HG02943 (cell line): Measurements from ENCODE around the gene THBS1.

Experiments used
- ATAC-seq: cut with Tn5 transposase; IDR thresholded peaks from one replicate; pipeline ENCODE4 v1.9.1; 2021; ENCODE audit warnings: mild to moderate bottlenecking, low read depth, moderate library complexity; ENCODE audit not compliant: unreplicated experiment

The THBS1 gene

GRCh38 chr15:39580485-39581241 is at the start of gene THBS1:
THBS1 (plus strand) TSS chr15:39581079; CDS start chr15:39581858, 779 bp downstream.
- ATAC-seq: no peak

GRCh38 chr15:39534996-39535395 is 45.9 kb upstream of the THBS1 start:
- ATAC-seq: no peak

- ATAC-seq: no peak
Observed at GRCh38 chr15:39535466-39535865, 45.4 kb upstream of the THBS1 start.

DNA sequence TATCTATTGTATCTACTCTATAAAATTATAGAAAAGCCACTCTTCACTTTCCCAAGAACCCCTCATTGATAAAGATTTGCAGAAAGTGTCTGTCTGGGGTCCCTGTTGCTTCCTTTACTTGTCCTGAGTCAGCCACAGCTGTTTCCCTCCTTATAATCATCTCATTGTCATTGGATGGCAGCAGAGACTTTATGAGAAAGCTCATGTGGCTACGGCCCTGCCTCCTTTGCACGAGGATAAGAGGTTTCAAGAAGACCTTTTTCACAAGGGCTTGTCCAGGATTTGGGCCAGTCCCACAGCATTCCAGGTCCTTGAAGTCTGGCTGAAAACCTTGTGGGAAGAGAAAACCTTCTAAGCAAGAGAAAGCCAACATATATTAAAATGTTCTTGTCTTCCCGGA is 41.9 kb upstream of the THBS1 start:
- no peak for ATAC-seq

DNA sequence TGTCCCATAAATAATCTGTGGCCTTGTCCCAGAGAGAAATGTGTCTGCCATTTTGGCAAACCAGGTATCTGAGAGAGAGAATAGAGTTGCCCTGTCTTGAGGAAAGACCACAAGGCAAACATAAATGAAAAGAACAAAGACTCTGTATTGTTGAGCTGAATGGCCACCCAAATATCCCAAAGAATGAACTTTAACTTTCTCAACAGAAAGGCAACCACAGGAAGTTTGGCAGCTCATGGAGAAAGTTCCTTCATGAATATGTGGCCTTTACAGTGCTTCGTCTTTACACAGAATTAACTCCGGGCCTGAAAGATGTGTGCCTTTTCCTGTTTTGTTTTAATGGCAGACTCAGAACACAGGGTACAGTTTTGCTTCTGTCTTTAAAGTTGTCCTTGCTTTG is 41.4 kb upstream of the THBS1 start:
- no peak for ATAC-seq

- no peak for ATAC-seq
Observed at GRCh38 chr15:39539973-39540558, 40.8 kb upstream of the THBS1 start.

- no peak for ATAC-seq
Observed at GRCh38 chr15:39542385-39543065, 38.4 kb upstream of the THBS1 start.

- no peak for ATAC-seq
Observed at GRCh38 chr15:39543651-39544050, 37.2 kb upstream of the THBS1 start.

DNA sequence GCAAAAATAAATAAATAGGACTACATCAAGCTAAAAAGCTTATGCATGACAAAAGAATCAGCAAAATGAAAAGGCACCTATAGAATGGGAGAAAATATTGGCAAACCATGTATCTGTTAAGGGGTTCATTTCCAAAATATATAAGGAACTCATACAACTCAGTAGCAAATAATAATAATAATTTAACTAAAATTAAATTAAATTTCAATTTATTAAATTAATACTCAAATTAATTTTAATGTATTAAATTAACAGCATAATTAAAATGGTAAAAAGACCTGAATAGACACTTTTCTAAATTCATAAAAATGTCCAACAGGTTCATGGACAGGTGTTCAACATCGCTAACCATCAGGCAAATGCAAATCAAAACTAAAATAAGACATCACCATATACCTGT is 34.0 kb upstream of the THBS1 start:
- ATAC-seq: no peak

GRCh38 chr15:39548561-39548960 is 32.3 kb upstream of the THBS1 start:
- ATAC-seq: no peak

DNA sequence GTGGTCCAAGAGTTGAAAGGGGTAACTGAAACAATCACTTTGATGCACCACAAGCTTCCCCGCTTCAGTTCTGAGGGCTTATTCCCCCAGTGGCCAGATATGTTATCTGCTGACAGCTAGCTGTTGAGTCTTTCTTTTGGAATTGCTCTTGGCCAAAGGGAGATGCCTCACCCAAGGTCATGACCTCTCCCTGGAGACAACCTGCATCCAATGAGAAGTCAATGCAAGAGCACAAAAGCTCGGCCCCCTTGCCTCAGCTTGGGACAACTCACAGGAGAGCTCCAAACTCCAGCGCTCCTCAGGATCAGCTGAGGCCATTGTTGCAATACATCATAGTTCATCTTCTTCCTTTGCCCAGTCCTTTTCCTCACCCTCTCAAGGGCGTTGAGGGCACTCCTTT is 31.0 kb upstream of the THBS1 start:
- no peak for ATAC-seq

DNA sequence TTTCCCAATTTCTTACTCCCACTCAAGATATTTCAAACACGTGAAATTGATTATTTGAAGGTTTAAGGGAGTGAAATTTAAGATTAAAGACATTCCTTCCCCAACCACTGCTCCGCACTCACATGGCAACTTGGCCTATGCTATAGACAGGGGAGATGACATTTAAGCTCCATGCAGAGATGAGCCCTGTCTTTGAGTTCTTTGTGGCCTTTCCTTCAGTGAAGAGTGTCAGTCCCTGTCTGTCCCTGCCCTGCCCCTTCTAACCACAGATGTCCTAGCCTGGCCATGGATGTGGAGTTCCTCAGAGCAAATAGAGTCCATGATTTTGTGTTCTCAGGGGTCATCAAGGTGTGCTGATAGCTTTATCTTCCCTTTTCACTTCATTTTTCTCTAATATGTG is 29.4 kb upstream of the THBS1 start:
- ATAC-seq: no peak

GRCh38 chr15:39552556-39552955 is 28.3 kb upstream of the THBS1 start:
- ATAC-seq: no peak

DNA sequence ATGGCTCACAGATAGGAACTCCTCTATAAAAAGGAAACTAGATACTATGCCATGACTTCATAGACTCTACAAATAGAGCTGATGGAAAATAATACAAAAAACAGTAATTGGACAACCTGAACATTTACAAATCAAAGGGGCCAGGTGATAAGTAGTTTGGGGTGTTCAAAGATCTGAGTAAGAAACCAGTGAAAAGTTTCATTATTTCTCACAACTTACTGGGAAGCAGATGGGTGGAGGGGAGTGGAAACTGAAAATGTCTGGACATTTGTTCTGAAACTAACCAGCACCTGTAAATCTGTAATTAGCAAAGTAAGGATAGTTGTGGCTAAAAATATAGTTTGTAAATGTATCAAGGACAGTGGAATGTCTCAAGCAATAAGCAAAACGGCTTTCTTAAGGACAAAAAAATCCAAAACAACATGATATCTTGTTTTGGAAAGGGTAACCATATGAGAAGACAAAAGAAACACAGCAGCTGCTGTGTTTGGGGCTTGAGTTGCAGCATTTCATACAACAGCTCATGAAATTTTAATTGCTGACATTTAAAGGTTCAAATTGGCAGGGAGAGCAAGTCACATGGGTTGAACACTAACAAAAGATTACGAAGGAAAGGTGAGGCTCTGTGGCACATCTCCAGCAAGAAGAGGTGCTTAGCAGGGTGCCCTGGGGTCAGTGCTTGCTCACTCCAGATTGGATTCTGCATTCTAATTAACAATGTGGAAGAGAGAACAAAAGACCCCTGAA is 26.8 kb upstream of the THBS1 start:
- ATAC-seq: no peak

DNA sequence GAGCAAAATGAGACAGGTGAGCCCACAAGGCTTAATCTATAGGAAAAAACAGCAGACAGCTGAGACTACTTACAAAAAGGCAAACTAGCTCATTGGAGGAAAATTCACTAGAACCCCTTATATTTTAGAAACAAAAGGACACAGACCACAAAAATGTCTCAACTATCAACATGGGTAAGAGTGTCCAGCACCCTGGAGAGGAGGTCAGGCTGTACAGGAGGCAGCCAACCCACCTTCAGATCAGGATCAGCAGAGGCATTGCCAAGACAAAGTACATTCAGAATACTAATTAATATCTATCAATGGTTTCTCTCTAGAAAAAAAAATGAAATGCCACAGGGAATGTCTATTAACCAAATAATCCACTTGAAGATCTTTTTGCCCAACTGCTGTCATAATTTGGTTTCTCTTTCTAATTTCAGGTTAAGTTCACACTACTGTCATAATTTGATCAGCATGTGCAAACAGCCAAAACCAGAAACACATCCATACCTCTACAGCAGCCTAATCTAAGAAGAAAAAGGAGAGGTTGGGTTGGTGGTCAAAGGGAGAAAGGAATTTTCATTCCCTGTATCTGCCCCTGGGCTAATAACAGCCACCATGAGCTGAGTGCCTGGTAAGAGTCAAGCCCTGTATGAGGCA is 26.0 kb upstream of the THBS1 start:
- ATAC-seq: no peak

DNA sequence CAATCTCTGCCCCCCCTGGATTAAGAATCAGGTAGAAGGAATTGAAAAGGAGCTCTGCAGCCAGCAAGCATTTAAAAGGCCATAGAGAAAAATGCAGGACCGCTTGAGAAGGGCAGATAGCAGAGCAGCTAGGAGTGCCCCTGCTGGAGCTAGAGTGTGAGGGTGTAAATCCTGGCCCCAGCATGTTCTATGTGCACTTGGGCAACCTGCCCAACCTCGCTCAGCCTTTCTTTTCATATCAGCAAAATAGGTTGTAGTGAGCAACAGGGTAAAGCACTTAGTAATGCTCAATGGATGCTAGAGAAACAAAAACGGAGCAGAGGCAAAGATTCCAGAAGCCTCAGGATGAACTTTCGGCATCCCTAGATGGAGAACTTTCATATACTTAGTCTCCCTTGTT is 25.0 kb upstream of the THBS1 start:
- ATAC-seq: no peak

DNA sequence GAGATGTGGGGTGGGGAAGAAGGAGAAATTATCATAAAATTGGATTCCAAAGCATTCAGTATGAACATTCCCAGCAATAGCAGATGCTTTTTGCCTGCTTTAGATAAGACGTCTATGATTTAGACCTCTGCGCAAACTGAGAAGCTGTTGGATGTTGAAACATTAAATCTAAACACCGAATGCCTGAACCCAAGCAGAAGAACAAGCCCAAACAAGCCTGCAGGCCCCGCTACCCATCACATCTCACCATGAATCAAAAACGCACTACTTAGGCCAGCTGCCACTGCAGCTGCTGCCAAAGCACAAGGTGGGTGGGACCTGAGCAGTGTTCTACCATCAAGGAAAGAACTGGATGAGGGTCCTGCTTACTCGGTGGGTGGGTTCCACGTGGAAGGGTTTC is 24.4 kb upstream of the THBS1 start:
- no peak for ATAC-seq

GRCh38 chr15:39558421-39558820 is 22.5 kb upstream of the THBS1 start:
- no peak for ATAC-seq

DNA sequence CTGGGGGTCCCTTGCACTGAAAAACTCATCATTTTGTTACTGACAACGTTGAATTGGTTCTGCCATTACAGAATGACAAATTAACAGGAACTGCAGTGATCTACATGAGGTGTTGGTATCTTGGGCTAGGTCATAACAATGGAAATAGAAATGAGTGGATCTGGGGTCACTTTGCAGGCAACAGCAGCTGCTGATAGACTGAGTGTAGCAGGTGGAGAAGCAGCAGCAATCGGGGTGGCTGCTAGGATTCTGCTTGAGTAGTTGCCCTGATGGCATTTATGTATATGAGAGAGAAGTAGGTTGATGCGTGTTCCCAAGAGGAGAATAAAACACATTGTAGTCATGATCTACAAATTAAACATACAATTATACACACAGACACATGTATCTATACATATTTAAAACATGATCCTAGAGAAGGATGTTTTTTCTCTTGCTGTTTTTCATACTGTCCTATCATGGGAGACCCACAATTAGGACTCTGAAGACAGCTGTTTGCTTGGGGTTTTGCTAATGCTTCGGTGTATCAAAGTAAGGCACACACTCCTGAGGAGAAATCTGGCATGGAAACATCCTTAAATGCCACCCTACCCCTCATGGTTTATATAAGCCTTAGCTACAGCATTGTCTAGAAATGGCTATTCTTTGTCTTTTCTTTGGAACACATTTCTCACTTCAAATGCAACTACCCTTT is 15.8 kb upstream of the THBS1 start:
- ATAC-seq: no peak

DNA sequence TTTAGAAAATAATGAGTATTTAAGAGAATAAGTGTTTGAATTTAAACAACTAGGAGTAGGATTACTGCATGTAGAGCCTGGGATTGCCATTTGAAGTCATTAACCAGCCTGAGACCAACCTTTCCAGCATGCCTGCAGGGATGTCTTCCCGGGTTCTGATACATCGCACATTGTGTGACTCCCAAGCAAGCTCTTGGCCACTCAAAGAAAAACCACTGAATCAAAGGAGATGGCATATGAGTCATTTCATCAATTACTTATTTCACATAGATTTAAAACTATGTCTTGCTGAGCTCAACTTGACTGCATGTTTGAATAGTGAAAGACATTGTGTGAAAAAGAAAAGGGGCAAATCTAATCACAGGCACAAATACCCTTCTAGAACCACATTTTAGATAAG is 15.0 kb upstream of the THBS1 start:
- no peak for ATAC-seq
